Measurements from ENCODE around the gene KLF13. TPM values are rescaled to one million over a fixed set of nuclear protein-coding genes. Genes with fewer than 3 reads are reported as not detected.
A peak's percentile ranks its signal among the peaks of the same experiment; 100 is the strongest.

KLF13 gene
- total RNA-seq, 1 experiment from 2014 or later = 22.1 TPM

DNA sequence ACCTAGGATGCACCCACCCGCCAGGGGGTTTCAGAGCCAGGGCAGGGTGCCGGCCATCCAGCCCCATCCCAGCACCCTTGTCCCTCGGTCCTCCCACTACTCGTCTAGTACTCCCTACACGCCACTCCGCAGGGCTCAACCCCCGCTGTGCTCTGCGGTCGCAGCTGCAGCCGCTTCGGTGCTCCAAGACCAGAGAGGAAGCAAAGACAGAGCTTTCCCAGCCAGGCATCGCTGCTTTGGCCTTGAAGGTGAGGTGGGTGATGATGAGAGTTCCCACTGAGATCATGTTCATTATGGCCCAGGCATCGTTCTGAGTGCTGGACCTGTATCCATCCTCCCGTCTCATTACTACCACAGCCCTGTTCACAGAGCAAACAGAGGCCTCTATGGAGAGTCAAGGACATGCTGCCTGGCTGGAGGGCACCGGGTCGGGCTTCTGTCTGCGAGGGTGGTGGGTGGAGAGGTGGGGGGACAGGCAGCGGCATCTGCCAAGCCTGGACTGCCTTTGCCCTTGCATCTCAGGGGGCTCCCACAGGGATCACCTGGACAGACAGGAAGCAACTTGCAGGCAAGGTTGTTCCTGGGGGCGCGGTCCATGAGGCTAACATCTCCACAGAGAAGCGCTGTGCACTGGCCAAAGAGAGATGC, 66.9 kb downstream of the KLF13 start:
- Histone ChIP-seq H3K4me3 (ENCODE audit: low read depth, low read length, poor library complexity, severe bottlenecking) (no peak overlapping the region), H3K4me1 (ENCODE audit: insufficient read depth, low read length, poor library complexity, severe bottlenecking) (no peaks in the 10 kb centered on the region), H3K36me3 (ENCODE audit: insufficient read depth, low read length, poor library complexity, severe bottlenecking) (no peaks in the 10 kb centered on the region), H3K27ac (ENCODE audit: low read depth, low read length, poor library complexity, severe bottlenecking) (no peak overlapping the region), H3K9me3 (ENCODE audit: low read depth, low read length, poor library complexity, severe bottlenecking) (no peaks in the 10 kb centered on the region), H3K27me3 (replicated peaks; ENCODE audit: insufficient read depth, low read depth, low read length, poor library complexity) (no peaks in the 10 kb centered on the region)
- no peak for DNase-seq (ENCODE audit: low spot score)
- ChIA-PET CTCF (no interaction called here), POLR2A (ENCODE audit: low non-redundant PET) (no interaction called here)
- intact Hi-C loops (cut with micrococcal nuclease; ENCODE audit: unreplicated experiment) = no loop called here
- no peak for TF ChIP-seq EZH2 (IDR thresholded peaks at IDR 0.05; ENCODE audit: borderline replicate concordance, low read depth, low read length, poor library complexity, severe bottlenecking)
- TF ChIP-seq, protein P1, sequence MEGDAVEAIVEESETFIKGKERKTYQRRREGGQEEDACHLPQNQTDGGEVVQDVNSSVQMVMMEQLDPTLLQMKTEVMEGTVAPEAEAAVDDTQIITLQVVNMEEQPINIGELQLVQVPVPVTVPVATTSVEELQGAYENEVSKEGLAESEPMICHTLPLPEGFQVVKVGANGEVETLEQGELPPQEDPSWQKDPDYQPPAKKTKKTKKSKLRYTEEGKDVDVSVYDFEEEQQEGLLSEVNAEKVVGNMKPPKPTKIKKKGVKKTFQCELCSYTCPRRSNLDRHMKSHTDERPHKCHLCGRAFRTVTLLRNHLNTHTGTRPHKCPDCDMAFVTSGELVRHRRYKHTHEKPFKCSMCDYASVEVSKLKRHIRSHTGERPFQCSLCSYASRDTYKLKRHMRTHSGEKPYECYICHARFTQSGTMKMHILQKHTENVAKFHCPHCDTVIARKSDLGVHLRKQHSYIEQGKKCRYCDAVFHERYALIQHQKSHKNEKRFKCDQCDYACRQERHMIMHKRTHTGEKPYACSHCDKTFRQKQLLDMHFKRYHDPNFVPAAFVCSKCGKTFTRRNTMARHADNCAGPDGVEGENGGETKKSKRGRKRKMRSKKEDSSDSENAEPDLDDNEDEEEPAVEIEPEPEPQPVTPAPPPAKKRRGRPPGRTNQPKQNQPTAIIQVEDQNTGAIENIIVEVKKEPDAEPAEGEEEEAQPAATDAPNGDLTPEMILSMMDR (conservative IDR thresholded peaks at IDR 0.05; ENCODE audit: low read depth, low read length) = no peak
- BruUV-seq (replicated peaks) = no TSS peak

DNA sequence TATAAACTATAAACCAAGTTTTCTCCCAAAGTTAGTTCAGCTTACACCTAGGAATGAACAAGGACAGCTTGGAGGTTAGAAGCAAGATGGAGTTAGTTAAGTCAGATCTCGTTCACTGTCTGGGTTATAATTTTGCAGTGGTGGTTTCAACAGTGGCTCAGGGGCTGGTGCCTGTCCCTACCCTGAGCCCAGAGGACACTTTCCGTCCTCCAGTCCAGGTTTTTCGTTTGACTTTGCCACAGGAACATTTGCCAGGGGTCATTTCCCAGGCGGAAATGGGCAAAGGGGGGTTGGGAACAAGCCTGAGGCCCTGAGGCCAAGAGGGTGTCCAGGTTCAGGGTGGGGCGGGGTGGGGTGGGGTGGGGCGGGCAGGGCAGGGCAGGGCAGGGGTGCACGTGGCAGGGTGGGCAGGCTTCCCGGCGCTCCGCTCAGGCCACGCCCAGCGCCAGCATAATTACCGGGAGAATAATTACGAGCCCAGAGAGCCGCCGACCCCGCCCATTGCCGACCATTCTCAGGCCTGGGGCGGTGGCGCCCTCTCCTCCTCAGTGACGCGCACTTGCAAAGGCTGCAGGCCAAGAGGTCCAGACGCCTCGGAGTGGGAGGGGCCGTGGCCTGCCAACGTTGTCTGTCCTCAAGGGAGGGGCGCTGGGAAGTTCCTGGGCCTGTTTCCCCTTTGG, 70.4 kb downstream of the KLF13 start:
- no peaks in the 10 kb centered on the region for H3K27me3 ChIP-seq (replicated peaks; ENCODE audit: insufficient read depth, low read depth, low read length, poor library complexity)
- no peaks in the 10 kb centered on the region for H3K9me3 ChIP-seq (ENCODE audit: low read depth, low read length, poor library complexity, severe bottlenecking)
- BruUV-seq (replicated peaks) = no TSS peak
- H3K4me1 ChIP-seq (ENCODE audit: insufficient read depth, low read length, poor library complexity, severe bottlenecking) = no peaks in the 10 kb centered on the region
- no peak for TF ChIP-seq EZH2 (IDR thresholded peaks at IDR 0.05; ENCODE audit: borderline replicate concordance, low read depth, low read length, poor library complexity, severe bottlenecking)
- peak; percentile 20 for DNase-seq (ENCODE audit: low spot score)
- CTCF ChIA-PET = no interaction called here
- intact Hi-C loops (cut with micrococcal nuclease; ENCODE audit: unreplicated experiment) = no loop called here
- no peak overlapping the region for H3K4me3 ChIP-seq (ENCODE audit: low read depth, low read length, poor library complexity, severe bottlenecking)
- POLR2A ChIA-PET (ENCODE audit: low non-redundant PET) = interaction anchor here (0.6 kb wide), 1 partner anchor 1418 kb away, joined by 3 read pairs; no protein-coding TSS in a partner anchor
- H3K27ac ChIP-seq (ENCODE audit: low read depth, low read length, poor library complexity, severe bottlenecking) = no peak overlapping the region
- no peaks in the 10 kb centered on the region for H3K36me3 ChIP-seq (ENCODE audit: insufficient read depth, low read length, poor library complexity, severe bottlenecking)

DNA sequence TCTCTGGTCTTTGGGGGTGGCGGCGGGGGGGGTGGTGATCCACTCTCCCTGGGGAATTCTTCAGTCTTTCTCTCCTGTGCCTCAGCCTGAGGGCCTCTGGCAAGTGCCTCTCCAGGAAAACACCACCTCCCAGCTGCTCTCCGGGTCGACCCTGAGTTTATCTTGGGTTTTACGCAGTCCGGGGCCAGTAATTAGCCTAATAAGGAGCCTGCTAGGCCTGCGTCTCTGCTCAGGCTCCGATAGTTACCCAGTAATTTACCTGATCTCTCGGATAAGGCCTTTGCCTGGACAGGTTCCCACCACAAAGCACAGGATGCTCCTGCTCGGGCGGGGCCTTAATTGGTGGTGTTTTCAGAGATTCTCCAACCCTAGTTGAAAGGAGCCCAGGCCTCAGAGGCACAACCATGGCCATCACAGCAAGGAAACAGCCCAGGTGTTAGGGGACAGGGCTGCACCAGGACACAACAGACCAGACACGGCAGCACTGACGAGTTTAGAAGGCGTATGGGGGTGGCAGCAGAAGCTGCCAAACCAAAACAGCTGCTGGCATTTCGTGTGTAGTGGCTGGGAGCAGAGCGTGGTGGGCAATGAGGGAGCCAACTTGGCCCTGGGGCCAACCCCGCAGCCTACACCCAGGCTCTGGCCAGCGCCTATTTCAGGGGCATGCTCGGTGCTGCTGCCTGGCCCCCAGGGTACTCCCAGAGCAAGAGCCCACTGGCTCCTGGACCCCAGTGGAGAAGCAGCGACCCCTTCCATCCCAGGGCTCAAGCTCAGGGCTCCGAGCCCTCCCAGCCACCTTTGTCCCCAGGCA, 71.4 kb downstream of the KLF13 start:
- Histone ChIP-seq H3K4me3 (ENCODE audit: low read depth, low read length, poor library complexity, severe bottlenecking) (no peak overlapping the region), H3K4me1 (ENCODE audit: insufficient read depth, low read length, poor library complexity, severe bottlenecking) (no peaks in the 10 kb centered on the region), H3K9me3 (ENCODE audit: low read depth, low read length, poor library complexity, severe bottlenecking) (no peaks in the 10 kb centered on the region), H3K27me3 (replicated peaks; ENCODE audit: insufficient read depth, low read depth, low read length, poor library complexity) (no peaks in the 10 kb centered on the region), H3K27ac (ENCODE audit: low read depth, low read length, poor library complexity, severe bottlenecking) (no peak overlapping the region), H3K36me3 (ENCODE audit: insufficient read depth, low read length, poor library complexity, severe bottlenecking) (no peaks in the 10 kb centered on the region)
- CTCF ChIA-PET = no interaction called here
- BruUV-seq (replicated peaks) = no TSS peak
- intact Hi-C loops (cut with micrococcal nuclease; ENCODE audit: unreplicated experiment) = no loop called here
- no peak for DNase-seq (ENCODE audit: low spot score)
- TF ChIP-seq EZH2 (IDR thresholded peaks at IDR 0.05; ENCODE audit: borderline replicate concordance, low read depth, low read length, poor library complexity, severe bottlenecking) = no peak
- TF ChIP-seq, protein P1 (conservative IDR thresholded peaks at IDR 0.05; ENCODE audit: low read depth, low read length) = no peak
- POLR2A ChIA-PET (ENCODE audit: low non-redundant PET) = interaction anchor here (0.6 kb wide), 1 partner anchor 1417 kb away, joined by 3 read pairs; no protein-coding TSS in a partner anchor
